A673 (cell line): ENCODE measurements around the gene AARS2.

ENCODE experiments used
- CTCF ChIP-seq: fragments of 300-800, 200-600 bp; sonication (generic); conservative IDR thresholded peaks from 2 replicates; pipeline ENCODE4 v1.5.1; 2017; ENCODE audit warnings: low read depth, mild to moderate bottlenecking, antibody characterized with exemption, low read length, moderate library complexity, mixed read lengths
- EZH2 ChIP-seq: fragments of 200-600 bp; sonication (generic); IDR thresholded peaks from 2 replicates; pipeline ENCODE4 v1.6.1; 2017; ENCODE audit warnings: borderline replicate concordance, low read depth, mild to moderate bottlenecking, mixed read lengths, antibody characterized with exemption, low read length; ENCODE audit not compliant: poor library complexity, severe bottlenecking

GRCh38 chr6:44262467-44263353 is 50.4 kb downstream of the AARS2 start:
- TF ChIP-seq CTCF (no peak), EZH2 (no peak)
